ENCODE data around the gene FAM110C.
"Not testable (repeated sequence)": the region's sequence is repeated elsewhere in the genome, so short reads cannot be mapped to it uniquely, and the experiment has no call there.

Gene FAM110C

DNA sequence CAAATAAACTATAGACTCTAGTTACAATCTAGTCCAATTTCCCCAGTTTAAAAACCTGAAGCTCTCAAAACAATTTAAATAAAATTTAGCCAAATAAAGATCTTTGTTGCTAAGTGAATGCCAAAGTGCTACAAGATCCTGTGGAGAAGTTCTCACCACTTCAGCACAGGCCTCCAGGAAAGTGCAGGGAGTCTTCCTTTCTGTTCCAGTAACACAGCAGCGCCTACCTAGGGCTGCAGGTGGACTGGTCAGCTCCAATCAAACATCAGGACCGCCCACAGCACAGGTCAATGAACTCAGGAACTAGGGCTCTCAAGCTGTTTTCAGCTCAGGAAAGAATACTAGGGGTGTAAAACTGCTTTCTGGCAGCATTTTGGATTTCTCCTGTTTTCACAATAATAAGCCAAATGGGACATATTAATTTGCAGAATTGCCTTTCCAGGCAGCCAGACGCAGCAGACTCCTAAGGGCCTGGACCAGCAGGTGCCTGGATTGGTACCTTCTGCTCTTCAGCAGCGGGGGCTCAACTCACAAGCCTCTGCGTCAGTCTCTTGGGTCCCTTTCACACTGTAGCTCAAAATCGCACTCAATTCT, 1.5 kb downstream of the FAM110C start:
- no peak for DNase-seq (ENCODE audit: low read depth)

DNA sequence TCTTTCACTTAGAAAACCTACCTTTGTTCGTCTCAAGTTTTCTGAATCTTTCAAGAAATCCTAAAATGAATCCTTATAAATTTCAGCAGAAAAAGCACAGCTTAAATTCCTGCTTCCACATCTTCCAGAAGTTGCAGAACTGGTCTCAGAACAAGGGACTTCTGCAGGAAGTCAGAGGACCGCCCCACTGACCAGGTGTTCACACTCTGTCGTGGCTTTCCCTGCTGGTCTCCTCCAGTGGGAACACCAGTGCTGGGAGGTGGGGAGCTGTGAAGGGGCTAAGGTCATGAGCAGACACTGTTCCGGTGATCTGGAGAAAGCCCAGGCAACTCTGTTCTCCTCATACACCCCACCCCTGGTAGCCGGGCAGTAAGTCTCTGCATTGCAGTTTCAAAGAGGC, 3.5 kb downstream of the FAM110C start:
- DNase-seq (ENCODE audit: low read depth) = no peak

DNA sequence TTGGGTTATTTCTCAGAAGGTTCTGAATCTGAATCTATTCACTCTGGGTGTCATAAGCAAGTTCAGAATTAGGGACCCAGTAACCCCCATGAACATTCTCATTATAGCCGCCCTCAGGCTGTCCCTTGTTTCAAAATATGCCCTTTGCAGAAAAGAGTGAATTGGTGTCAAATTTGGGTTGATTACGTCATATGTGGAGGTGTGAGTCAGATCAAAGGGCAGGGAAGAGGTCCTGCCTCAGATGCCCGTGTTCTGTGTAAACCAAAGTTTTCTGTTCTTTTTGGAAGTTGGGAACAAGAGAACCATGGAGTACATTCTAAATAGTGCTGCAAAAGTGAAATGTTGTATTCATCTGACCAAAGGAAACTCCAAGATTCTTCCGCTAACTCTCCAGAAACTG, 5.8 kb downstream of the FAM110C start:
- no peak for DNase-seq (ENCODE audit: low read depth)

DNA sequence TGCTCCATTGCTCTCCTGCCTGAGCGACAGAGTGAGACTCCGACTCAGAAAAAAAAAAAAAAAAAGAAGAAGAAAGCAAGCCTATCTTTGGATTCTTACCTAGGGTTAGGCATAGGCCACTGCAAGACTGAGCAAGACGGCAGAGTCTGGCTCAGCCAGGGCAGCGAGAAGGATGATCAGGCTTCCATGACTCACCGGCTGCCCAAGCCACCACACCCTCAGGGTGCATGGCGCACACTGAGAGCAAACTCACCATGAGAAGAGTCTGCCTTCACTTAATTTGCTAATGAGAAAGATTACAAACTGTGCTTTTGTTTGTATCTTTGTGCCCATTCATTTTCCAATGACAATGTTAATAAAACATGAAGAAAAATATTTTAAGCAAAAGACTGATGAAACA, 8.2 kb downstream of the FAM110C start:
- DNase-seq (ENCODE audit: low read depth) = no peak

DNA sequence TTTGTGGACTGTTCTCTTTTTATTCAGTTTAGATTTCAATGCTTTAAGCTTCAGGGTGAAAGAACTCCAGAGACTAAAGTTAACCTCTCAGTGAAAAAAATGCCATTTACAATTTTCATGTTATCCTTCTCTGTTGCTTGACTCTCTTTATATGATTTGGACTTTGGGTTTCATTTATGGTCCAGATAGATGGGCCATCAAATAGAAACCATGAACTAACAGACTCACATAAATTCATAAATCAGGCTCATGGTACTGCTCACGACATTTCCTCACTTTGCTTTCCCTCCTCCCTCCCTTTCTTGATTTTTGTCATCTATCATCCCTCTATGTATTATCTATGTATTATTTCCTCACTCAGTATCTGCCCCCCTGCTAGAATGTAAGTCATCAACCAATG, 10.0 kb downstream of the FAM110C start:
- DNase-seq (ENCODE audit: low read depth) = no peak

DNA sequence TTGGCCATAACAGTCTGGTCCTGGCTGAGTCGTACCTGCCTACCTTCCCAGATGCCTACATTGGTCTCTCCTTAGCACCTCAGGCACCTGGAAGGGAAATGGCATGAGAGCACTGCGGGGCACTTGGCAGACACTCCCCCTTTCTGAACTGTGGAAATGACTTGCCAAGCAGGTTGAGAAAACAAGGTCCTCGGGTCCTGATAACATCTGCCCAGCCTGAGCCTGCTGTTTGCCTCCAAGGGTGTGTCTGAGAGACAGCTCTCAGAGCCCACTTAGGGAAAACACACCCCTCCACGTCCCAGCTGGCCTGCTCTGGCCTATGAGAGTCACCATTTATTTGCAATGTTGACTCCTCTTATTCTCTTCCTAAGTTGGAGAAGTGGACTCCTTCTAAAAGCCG, 10.5 kb downstream of the FAM110C start:
- DNase-seq (ENCODE audit: low read depth) = no peak

DNA sequence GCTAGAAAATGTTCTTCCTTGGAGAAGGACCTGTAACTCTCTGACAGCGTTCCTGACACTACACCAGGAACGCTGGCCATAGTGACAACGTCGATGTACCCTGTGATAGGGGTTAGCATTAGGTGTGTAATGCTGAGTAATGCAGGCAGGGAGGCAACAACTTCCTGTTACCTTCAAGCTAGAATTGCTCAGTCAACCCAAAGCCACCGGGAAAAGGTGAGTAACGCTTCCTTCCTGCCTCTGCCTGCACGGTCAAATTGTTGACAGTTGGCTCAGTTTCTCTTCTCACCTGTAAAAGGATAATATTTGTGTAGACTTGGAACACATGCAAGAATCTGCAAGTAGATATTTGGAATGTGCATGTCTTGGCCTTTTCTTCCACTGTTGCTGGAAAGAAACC, 12.7 kb downstream of the FAM110C start:
- no peak for DNase-seq (ENCODE audit: low read depth)

DNA sequence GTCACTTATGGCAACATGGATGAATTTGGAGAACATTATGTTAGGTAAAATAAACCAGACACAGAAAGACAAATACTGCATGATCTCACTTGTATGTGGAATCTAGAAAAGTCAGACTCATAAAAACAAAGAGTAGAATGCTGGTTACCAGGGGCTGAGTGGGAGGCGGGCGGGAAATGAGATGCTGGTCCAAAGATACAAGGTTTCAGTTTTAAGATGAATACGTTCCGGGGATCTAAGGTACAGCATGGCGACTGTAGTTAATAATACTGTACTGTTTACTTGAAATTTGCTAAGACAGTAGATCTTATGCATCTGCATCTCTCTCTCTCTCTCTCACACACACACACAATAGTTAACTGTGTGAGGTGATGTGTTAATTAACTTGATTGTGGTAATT, 14.2 kb downstream of the FAM110C start:
- DNase-seq (ENCODE audit: low read depth) = no peak

DNA sequence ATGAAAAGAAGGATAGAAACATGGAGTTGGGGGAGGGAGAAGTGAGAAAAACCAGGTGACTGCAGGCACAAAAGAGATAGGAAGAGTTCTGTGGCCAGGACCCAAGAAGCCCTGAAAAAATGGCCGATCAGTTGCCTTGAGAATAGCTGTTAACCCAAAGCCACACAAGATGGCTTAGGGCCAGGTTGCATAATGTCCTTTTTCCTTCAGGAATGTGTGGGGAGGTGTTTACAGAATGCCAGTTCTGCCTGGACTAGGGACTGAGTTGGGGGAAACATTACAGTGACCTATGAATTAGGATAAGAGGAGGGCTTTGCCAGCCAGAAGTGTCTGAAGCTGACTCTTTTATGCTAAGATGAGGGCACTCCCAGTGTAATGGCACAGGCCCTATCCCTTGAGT, 17.1 kb downstream of the FAM110C start:
- DNase-seq (ENCODE audit: low read depth) = no peak

DNA sequence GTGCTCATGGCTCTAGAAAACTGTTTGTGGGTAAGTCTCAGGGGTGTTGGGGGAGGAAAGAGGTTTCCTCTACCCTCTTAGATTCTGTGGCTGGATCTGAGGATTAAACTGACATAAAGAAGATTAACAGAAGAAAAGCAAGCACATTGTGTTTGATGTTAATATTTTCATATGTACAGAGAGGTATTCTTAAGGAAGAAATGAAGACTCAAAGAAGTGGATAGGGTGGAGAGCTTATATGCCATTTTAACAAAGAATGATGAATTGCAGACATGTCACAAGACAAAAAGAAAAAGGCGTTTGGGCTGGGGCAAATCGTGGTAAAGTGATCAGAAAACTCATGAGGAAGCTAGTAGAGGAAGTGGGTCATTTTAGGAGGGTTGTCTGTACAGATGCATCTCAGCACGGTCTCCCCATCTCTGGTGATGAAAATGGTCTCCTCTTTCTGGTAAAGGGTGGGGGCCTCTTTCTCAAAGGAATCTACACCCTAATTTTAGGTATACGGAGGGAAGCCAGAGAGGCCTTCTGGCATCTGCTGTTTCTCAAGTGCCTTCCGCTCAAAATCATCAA, 17.8 kb downstream of the FAM110C start:
- DNase-seq (ENCODE audit: low read depth) = no peak

DNA sequence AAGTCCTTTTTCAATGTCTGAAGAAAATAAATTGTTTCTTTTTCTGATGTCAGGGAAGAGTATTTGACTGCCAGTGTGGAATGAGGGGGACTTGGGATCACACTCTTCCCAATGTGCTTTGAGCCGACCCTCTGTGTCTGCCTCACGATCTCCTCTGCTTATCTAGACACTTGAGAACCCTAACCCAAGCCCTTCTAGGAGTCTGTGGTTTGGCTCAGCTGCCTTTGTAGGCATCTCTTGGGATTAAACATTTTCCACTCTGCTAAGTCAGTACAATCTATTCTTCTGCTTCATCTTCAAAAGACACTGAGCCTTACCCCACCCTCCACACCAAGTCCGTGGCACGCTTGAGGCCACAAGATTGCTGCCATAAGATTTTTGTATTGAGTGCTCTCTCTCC, 19.4 kb downstream of the FAM110C start:
- no peak for DNase-seq (ENCODE audit: low read depth)

DNA sequence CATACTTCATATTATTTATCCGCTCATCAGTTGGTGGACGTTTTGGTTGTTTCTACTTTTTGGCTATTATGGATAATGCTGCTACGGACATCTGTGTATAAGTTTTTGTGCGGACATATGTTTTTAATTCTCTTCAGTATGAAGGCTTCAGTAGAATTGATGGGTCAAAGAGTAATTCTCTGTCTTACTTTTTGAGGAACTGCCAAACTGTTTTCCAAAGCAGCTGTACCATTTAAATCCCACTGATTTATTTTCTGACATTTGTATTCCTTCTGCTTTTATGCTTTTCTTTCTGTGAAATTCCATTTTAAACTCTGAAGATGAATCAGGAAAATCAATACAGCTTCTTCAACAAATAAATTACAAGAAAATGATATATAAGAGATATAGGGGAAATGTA, 20.8 kb downstream of the FAM110C start:
- no peak for DNase-seq (ENCODE audit: low read depth)

DNA sequence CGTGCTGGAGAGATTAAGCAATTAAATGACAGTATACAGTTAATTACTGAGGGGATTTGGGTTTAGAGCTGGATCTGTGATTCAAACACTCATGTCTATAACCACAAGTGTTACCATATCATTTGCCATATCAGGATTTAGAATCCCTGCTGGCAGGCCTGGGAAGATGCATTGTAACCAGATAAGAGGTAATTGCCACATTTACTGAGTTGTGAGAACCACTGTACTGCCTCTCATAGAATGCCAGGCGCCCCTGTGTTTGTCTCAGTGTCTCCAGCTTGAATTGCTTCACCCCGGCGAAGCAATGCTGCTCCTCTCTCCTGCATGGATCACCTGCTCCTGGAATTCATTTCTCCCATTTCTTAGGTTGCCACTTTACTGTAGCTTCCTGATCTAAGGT, 21.7 kb downstream of the FAM110C start:
- DNase-seq (ENCODE audit: low read depth) = not testable (repeated sequence)

DNA sequence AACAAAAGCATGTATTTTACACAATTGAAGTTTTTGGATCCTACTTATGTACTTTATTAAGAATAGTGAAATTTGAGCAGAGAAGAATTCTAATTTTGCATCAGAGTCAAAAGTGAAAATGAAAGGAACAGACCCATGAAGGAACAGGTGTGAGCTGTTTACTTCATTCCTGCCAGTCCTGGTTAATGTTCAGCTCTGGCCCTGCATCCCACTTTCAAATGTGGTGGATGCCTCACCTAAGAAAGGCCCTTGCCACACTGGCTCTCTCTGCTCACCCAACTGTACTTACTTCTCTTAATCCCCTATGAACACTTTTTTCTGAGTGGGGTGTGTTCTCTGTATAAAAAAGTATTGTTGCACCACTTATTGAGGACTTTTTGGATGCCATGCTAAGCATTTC, 22.2 kb downstream of the FAM110C start:
- no peak for DNase-seq (ENCODE audit: low read depth)

DNA sequence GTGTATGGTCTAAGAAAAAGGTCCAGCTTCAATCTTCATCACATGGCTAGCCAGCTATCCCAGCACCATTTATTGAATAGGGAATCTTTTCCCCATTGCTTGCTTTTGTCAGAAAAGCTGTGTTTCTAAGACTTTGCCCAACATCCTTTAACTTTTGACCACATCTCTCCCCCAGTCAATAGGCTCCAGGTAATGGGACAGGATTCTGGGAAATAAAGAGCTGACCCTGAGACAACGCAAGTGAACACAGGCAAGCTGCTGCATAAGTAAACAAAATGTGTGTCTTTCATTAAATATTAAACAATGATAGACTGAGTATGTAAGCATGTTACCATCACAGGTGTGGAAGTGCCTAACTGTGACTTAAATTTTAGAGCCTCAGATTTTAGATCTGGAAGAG, 23.0 kb downstream of the FAM110C start:
- no peak for DNase-seq (ENCODE audit: low read depth)

DNA sequence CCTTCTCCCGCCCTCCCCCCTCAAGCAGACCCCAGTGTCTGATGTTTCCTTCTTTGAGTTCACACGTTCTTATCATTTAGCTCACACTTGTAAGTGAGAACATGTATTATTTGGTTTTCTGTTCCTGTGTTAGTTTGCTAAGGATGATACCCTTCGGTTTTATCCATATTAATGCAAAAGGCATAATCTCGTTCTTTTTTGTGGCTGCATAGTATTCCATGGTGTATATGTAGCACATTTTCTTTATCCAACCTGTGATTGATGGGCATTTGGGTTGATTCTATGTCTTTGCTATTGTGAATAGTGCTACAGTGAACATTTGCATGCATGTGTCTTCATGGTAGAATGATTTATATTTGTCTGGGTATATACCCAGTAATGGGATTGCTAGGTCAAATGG, 24.1 kb downstream of the FAM110C start:
- DNase-seq (ENCODE audit: low read depth) = not testable (repeated sequence)

DNA sequence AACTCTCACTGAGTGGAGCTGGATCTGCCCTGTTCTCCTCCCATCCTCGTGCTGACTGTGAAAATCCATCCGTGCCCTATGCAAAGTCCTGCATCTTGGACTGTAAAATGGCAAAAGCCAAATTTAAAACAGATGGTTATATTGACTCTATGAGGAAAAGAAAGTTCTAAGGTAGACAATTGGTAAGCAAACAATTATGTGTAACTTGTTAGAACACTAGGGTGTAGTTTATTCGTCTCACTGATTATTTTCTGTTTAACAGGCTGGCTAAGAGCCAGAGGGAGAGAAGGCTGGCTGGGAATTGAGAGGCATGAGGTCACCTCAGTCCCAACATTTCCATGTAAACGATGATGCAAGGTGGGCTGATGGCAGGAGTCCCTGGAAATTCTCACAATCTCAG, 26.0 kb downstream of the FAM110C start:
- DNase-seq (ENCODE audit: low read depth) = not testable (repeated sequence)

DNA sequence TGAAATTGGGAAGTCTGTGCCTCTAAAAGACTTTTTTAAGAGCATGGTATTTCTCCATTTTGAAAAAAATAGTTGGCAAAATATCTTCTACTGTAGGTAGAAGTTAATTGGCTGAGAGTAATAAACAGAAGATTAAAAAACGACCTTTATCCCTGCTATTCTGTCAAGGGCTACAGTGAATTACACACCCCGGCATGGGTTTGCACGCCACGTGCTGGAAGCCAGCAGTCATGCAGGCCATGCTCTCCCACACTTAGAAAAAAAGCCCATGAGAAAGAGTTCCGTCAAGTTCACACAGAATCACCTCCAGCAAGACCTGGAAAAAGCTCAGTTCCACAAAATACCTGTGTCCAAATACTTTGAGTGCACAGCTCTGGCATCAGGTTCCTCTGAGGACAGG, 26.8 kb downstream of the FAM110C start:
- DNase-seq (ENCODE audit: low read depth) = no peak

DNA sequence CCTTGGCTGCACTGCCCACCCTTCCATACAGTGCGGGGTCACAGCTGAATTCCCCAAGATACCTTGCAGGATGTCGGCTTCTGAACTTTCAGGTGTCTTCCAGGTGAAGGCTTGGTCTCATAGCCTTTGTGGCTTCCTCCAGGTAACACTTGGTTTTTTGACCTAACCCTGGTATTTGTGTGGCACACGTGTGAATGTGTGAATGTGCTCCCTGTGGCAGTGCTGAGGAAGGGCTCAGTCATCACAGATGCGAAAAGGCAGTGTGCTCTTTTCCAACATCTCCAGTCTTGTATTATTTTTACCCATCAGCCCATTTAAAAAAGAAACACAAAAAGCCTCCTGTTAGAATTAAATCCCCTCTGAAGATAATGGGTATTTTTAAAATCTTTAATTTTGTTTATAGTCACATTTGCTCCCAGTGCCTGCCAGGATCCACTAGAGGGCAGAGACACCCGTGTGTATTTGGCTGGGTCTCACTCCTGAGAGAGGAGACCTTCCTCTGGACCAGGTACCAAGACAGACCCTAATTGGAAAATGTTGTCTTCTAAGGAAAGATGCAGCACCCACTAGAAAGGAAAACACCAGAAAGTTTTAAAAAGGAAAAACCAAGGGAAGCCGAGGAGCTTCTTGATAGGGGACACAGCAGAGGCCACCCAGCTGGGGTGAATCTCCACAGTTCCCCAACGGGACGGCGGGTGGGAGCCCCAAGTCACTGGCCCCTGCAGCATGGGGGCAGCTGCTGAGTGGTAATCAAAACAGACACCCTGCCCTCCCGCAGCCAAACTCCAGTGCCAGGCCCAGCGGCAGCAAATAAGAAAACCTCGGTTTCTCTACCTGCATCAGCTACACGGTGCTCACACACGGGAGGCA, 27.7 kb downstream of the FAM110C start:
- no peak for DNase-seq (ENCODE audit: low read depth)

DNA sequence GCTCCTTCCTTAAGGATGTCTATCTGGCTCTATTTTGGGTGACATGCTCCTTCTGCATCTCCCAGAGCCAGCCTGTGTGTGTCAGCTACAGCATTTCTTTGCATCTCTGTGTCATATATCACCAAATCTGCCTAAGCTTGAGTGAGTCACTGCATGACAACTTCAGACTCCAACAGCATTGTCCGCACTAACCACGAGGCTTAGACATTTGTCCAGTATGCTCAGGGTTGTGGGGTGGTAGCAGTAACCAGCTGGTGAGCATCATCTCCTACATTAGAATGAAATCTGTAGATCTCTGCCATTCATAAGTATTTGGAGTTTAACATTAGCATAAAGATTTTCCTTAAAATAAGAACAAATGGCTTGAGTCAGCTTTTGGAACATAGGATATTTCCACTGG, 30.4 kb downstream of the FAM110C start:
- DNase-seq (ENCODE audit: low read depth) = not testable (repeated sequence)

DNA sequence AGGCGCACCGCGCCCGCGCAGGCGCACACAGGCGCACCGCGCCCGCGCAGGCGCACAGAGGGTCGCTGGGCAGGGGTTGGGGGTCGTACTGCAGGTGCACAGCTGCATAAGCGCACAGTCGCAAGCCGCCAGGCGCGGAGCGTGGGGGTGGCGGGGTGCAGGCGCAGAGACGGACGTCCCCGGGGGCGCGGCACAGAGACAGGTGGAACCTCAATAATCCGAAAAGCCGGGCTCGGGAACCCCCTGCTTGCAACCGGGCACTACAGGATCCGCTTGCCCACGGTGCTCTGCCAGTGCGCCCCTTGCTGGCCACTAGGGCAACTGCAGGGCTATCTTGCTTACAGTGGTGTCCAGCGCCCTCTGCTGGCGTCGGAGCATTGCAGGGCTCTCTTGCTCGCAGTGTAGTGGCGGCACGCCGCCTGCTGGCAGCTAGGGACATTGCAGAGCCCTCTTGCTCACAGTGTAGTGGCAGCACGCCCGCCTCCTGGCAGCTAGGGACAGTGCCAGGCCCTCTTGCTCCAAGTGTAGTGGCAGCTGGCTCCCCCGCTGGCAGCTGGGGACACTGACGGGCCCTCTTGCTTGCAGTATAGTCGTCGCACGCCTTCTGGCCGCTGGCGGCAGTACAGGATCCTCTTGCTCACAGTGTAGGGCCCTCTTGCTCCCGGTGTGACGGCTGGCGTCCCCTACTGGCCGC, 34.9 kb downstream of the FAM110C start:
- DNase-seq (ENCODE audit: low read depth) = no peak

DNA sequence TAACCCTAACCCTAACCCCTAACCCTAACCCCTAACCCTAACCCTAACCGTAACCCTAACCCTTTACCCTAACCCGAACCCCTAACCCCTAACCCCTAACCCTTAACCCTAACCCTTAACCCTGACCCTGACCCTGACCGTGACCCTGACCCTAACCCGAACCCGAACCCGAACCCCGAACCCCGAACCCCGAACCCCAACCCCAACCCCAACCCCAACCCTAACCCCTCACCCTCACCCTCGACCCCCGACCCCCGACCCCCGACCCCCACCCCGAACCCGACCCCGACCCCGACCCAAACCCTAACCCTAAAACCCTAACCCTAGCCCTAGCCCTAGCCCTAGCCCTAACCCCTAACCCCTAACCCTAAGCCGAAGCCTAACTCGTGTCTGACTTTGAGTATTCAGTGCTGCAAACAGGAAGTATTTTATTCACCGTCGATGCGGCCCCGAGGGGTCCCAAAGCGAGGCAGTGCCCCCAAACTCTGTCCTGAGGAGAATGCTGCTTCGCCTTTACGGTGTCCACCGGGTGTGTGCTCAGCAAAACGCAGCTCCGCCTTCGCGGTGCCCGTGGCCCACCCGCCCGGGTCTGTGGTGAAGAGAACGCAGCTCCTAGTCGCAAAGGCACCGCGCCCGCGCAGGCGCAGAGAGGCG, 36.0 kb downstream of the FAM110C start:
- DNase-seq (ENCODE audit: low read depth) = no peak
